ENCODE data around the gene PSMG4. TPM values are rescaled to one million over a fixed set of nuclear protein-coding genes. Genes with fewer than 3 reads are reported as not detected.

Gene PSMG4
- total RNA-seq, 2 donors from 2014 or later, result 21.8 to 29.1 TPM

DNA sequence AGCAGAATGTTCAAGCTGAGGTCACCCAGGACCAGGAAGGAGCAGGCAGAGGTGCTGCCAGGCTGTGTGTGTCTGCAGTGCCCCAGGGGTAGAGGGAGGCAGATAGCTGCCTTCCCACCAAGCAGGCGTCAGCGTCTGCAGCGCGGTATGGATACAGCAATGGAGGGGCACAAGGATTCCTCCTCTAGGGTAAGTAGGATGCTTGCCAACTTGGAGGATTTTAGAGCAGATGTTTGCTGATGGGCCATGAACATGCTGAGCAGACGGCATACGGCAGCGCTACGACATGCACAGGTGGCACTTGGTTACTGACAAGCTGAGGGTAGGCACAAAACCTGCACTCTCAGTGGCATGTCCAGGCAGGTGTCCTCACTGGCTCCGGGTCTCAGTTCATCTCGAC lies 48.1 kb downstream of the PSMG4 start:
- Mint-ChIP-seq H3K36me3 (ENCODE audit: insufficient read depth in 2 of 2) (no peaks in the 10 kb centered on the region), H3K4me3 (no peak overlapping the region), H3K9me3 (no peaks in the 10 kb centered on the region), H3K27me3 (ENCODE audit: low read depth) (no peaks in the 10 kb centered on the region), H3K27ac (no peak overlapping the region), H3K4me1 (ENCODE audit: low read depth) (no peaks in the 10 kb centered on the region)
- ATAC-seq (replicated peaks in 1 of 2), result no peak
- DNase-seq, result no peak

DNA sequence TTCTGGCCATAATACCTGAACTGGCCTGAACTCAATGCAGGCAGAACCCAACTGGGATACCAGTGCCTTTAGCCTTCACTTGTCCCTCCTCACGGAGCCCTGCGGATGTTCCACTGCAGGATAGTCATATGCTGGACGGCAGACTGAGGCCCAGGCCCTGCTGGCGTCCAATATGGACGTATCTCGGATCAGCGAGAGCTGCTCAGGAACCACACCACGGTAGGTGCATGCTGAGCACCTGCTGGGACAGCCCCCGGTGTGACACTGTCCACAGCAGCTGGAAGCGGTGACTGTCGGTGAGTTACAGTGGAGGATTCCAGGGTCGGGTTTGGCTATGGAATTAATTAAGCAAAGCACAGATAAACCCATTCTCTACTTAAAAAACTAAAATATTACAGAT lies 48.7 kb downstream of the PSMG4 start:
- no peaks in the 10 kb centered on the region for H3K36me3 Mint-ChIP-seq (ENCODE audit: insufficient read depth in 2 of 2)
- H3K4me3 Mint-ChIP-seq, result no peak overlapping the region
- no peak overlapping the region for H3K27ac Mint-ChIP-seq
- no peaks in the 10 kb centered on the region for H3K27me3 Mint-ChIP-seq (ENCODE audit: low read depth)
- no peaks in the 10 kb centered on the region for H3K9me3 Mint-ChIP-seq
- H3K4me1 Mint-ChIP-seq (ENCODE audit: low read depth), result no peaks in the 10 kb centered on the region
- DNase-seq (no peak), ATAC-seq (replicated peaks in 1 of 2) (no peak)

DNA sequence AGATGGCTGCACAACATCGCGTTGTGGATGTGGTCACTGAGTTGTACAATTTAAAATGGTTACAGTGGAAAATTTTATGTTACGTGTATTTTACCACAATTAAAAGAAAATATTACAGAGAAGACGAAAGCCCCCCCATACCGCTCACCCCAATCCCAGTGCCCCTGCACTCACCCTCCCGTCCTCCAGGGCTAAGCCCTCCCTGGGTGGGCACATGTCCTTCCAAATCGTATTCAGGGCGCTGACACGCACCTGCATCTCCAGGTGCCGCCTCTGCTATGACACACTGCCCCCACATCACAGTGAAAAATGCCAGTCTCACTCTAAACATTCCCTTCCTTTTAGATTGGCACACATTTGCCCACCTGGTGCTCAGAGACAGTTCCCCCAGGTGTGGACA lies 49.4 kb downstream of the PSMG4 start:
- no peaks in the 10 kb centered on the region for H3K36me3 Mint-ChIP-seq (ENCODE audit: insufficient read depth in 2 of 2)
- no peaks in the 10 kb centered on the region for H3K27me3 Mint-ChIP-seq (ENCODE audit: low read depth)
- no peak overlapping the region for H3K4me3 Mint-ChIP-seq
- H3K4me1 Mint-ChIP-seq (ENCODE audit: low read depth), result no peaks in the 10 kb centered on the region
- no peak overlapping the region for H3K27ac Mint-ChIP-seq
- DNase-seq (no peak), ATAC-seq (replicated peaks in 1 of 2) (no peak)
- no peaks in the 10 kb centered on the region for H3K9me3 Mint-ChIP-seq

DNA sequence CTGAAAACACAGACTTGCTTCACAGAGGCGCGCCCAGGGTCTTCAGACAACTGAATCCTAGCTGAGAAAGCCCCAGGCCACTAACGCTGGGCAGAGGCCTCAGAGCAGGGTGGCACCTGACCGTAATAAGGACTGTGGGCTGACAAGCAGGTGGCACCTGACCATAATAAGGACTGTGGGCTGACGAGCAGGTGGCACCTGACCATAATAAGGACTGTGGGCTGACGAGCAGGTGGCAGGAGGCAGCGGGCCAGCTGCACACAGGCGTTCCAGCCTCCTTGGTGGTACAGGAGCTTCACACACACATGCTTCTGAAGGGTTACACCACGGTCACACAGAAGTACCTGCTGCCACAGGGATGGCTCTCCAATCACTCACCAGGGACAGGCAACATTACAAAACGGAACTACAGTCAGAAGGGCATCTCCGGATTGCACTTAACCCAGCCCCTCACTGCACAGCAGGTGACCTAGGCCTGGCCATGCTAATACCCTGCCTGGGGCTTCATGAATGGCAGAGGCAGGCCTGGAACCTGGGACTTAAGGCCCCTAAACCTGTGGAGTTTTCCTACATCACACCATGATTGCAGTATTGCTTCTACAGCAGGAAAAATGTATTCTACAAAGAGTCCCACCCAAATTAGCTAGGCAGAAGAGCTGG lies 50.8 kb downstream of the PSMG4 start:
- DNase-seq (no peak), ATAC-seq (replicated peaks in 1 of 2) (no peak)
- H3K4me1 Mint-ChIP-seq (ENCODE audit: low read depth), result no peaks in the 10 kb centered on the region
- H3K9me3 Mint-ChIP-seq, result no peaks in the 10 kb centered on the region
- H3K27me3 Mint-ChIP-seq (ENCODE audit: low read depth), result no peaks in the 10 kb centered on the region
- H3K36me3 Mint-ChIP-seq (ENCODE audit: insufficient read depth in 2 of 2), result no peaks in the 10 kb centered on the region
- no peak overlapping the region for H3K4me3 Mint-ChIP-seq
- no peak overlapping the region for H3K27ac Mint-ChIP-seq

DNA sequence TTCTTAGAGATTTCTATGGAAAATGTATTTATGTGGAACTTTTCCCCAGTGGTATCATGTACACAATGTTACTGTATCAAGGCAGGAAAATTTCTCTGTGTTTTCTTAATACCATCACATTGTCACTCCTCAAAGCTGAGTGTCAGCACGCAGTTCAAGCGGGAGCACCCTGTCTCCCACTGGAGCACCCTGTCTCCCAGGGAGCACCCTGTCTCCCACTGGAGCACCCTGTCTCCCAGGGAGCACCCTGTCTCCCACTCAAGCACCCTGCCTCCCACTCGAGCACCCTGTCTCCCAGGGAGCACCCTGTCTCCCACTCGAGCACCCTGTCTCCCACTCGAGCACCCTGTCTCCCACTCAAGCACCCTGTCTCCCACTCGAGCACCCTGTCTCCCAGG lies 51.3 kb downstream of the PSMG4 start:
- no peaks in the 10 kb centered on the region for H3K36me3 Mint-ChIP-seq (ENCODE audit: insufficient read depth in 2 of 2)
- no peak overlapping the region for H3K4me3 Mint-ChIP-seq
- ATAC-seq (replicated peaks in 1 of 2) (no peak), DNase-seq (no peak)
- no peaks in the 10 kb centered on the region for H3K27me3 Mint-ChIP-seq (ENCODE audit: low read depth)
- no peaks in the 10 kb centered on the region for H3K9me3 Mint-ChIP-seq
- H3K4me1 Mint-ChIP-seq (ENCODE audit: low read depth), result no peaks in the 10 kb centered on the region
- H3K27ac Mint-ChIP-seq, result no peak overlapping the region

DNA sequence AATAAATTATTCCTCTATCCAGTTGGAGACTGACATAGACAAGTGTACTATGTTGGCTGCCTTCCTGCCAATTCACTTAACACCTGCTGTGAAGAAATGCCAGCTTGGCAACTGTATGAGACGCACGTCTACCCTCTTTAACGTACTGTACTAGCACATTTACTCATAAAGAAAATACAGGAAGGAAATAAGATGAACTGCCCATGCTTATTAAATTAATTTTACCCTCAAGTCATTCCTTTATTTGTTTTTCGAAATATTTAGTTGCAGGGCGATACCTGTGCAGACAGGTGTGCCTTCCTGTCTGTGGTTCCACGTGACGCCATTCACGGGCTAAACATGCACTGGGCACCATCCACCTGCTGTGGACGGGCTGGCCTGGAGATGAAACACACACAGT lies 52.0 kb downstream of the PSMG4 start:
- no peak overlapping the region for H3K4me3 Mint-ChIP-seq
- DNase-seq, result no peak
- no peaks in the 10 kb centered on the region for H3K27me3 Mint-ChIP-seq (ENCODE audit: low read depth)
- H3K9me3 Mint-ChIP-seq, result no peaks in the 10 kb centered on the region
- H3K36me3 Mint-ChIP-seq (ENCODE audit: insufficient read depth in 2 of 2), result no peaks in the 10 kb centered on the region
- no peak overlapping the region for H3K27ac Mint-ChIP-seq
- H3K4me1 Mint-ChIP-seq (ENCODE audit: low read depth), result no peaks in the 10 kb centered on the region
- no peak for ATAC-seq (replicated peaks in 1 of 2)

DNA sequence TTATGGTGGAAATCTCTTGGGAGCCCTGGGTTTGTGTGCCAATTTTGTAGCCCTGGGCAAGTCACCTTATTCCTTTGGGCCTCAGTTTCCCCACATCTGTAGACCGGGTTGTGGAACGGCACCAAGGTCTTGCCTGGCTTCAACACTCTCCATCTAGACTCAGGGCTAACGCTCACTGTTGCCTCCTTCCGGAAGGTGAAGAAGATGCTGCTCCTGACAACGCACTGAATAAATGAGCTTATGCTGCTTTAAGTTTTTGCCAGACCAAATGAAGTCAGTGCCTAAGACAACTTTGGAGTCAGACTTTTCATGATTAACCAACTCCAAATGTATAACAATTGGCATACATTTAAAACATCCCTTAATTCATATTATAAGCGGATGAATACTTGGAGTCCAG lies 53.1 kb downstream of the PSMG4 start:
- H3K4me1 Mint-ChIP-seq (ENCODE audit: low read depth), result no peaks in the 10 kb centered on the region
- no peak for DNase-seq
- no peaks in the 10 kb centered on the region for H3K36me3 Mint-ChIP-seq (ENCODE audit: insufficient read depth in 2 of 2)
- no peak for ATAC-seq (replicated peaks in 1 of 2)
- H3K27me3 Mint-ChIP-seq (ENCODE audit: low read depth), result peaks cover 2% of the 10 kb centered on the region
- H3K4me3 Mint-ChIP-seq, result no peak overlapping the region
- no peak overlapping the region for H3K27ac Mint-ChIP-seq
- no peaks in the 10 kb centered on the region for H3K9me3 Mint-ChIP-seq

DNA sequence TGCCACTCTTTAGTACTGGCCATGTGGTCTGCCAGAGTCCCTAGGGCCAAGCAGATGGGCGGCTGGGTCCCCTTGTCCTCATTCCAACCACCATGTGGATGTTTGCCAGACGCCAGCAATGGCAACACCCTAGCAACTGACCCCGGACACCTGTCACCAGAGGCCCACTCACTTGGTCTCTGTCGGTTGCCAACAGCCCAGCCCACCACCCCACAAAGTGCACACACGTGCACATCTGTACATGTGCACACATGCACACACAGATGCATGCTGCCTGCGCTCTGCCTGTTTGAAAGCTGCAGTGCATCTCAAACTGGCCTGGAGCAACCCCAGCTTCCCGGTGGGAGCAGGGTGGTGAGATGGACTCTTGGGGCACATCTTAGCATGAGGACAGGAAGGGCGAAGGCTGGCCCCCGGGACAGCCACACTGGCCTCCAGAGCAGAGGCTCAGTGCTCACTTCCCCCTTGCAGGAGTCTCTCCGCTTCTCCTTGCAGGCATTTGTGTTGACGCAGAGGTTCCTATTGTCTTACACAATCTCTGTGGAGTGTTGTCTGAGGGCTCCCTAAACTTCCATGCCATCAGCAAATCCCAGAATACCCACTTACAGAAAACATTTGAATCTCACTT lies 54.0 kb downstream of the PSMG4 start:
- DNase-seq (no peak), ATAC-seq (replicated peaks in 1 of 2) (no peak)
- Mint-ChIP-seq H3K4me3 (no peak overlapping the region), H3K36me3 (ENCODE audit: insufficient read depth in 2 of 2) (no peaks in the 10 kb centered on the region), H3K4me1 (ENCODE audit: low read depth) (peaks cover 4% of the 10 kb centered on the region), H3K27me3 (ENCODE audit: low read depth) (peaks cover 11% of the 10 kb centered on the region), H3K9me3 (no peaks in the 10 kb centered on the region), H3K27ac (no peak overlapping the region)

DNA sequence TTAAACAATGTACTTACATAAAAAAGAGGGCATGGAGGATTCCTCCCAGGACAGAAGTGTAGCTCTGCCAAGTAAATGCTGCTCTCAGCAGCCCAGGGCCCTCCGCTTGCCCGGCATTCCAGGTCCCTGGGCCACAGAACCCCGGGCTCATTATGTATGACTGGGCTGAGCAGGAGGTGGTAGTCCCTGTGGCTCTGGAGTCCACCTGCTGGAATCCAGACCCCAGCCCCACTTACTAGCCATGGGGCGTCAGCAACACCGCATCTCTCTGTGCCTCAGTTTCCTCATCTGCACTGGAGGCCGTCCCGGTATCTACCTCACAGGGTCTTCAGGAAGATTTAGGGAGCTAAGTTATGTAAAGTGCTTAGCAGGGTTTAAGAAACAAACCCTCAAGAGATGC lies 55.4 kb downstream of the PSMG4 start:
- peaks cover 14% of the 10 kb centered on the region for H3K27me3 Mint-ChIP-seq (ENCODE audit: low read depth)
- no peak overlapping the region for H3K4me3 Mint-ChIP-seq
- no peaks in the 10 kb centered on the region for H3K9me3 Mint-ChIP-seq
- ATAC-seq (replicated peaks in 1 of 2) (no peak), DNase-seq (no peak)
- no peak overlapping the region for H3K27ac Mint-ChIP-seq
- H3K4me1 Mint-ChIP-seq (ENCODE audit: low read depth), result peaks cover 19% of the 10 kb centered on the region
- H3K36me3 Mint-ChIP-seq (ENCODE audit: insufficient read depth in 2 of 2), result no peaks in the 10 kb centered on the region

DNA sequence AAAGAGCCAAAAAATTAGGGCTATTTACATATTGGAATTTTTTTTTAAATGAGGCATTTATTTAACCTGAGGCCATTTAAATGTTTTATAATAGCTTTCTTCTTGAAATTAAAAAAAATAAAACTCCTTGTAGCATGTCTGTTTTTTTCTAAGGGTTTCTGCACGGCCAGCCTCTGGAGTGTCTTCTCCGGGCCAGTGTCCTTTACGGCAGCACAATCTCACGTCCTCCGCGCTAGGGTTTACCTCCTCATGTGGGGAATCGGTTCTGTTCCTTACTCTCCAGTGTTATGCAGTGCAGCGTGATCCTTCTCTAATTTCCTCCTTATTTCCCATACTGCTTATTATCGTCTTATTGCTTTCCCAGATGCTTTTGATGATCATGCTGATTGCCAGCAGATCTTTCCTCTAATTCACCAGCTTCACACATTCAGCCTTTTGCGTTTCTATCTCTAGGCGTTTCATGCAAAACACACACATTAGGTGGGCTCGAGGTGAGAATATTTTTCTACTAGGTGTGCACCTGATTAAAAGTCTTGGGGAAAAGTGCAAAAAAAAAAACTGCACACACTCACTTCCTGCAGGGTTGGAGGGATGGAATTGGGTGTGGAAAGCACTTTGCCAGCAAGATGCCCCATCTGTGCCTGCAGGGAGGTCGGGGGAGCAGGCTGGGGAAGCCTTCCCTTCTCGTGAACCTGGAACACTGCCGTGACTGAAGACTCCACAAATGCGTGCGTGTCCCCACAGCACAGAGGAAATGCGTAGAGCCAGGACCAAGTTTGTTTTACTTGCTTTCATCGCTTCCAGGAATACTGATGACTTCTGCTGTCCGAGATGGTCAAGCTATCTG lies 56.1 kb downstream of the PSMG4 start:
- Mint-ChIP-seq H3K36me3 (ENCODE audit: insufficient read depth in 2 of 2) (no peaks in the 10 kb centered on the region), H3K27ac (no peak overlapping the region), H3K9me3 (no peaks in the 10 kb centered on the region), H3K4me1 (ENCODE audit: low read depth) (peaks cover 22% of the 10 kb centered on the region), H3K27me3 (ENCODE audit: low read depth) (peaks cover 14% of the 10 kb centered on the region), H3K4me3 (no peak overlapping the region)
- DNase-seq (no peak), ATAC-seq (replicated peaks in 1 of 2) (no peak)

DNA sequence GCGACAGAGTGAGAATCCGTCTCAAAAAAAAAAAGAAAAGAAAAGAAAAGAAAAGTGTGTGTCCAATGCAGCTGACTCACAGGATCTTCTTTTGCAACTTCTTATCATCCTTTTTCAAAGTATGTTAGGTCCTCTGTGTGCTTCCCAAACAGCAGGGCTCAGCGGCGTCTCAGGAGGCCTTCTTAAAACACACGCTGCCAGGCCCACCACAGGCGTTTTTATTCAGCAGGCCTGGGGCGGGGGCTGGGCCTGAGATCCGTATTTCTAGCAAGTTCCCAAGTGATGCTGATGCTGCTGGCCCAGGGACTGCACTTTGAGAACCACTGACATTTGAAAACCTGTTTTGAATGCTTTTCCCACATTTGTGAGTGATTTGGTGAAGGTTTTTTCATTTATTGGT lies 57.1 kb downstream of the PSMG4 start:
- H3K27me3 Mint-ChIP-seq (ENCODE audit: low read depth), result peaks cover 14% of the 10 kb centered on the region
- no peak for DNase-seq
- no peak overlapping the region for H3K27ac Mint-ChIP-seq
- no peaks in the 10 kb centered on the region for H3K9me3 Mint-ChIP-seq
- H3K4me1 Mint-ChIP-seq (ENCODE audit: low read depth), result peaks cover 22% of the 10 kb centered on the region
- H3K4me3 Mint-ChIP-seq, result no peak overlapping the region
- no peaks in the 10 kb centered on the region for H3K36me3 Mint-ChIP-seq (ENCODE audit: insufficient read depth in 2 of 2)
- no peak for ATAC-seq (replicated peaks in 1 of 2)

DNA sequence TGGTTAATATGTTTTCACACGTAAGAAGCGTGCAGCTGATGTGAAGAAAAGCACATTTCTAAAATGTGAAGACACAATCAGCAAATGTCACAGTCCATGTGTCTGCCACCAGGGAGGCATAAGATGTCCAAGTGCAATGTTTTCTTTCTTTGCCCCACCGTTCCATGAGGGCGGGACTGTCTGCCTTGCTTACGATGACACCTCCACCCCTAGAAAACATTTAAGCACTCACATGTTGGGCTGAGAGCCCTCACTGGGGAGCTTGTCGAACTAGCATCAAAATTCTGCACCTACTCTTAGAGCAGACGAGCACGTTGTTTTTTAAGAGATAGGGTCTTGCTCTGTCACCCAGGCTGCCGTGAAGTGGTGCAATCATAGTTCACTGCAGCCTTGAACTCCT lies 57.6 kb downstream of the PSMG4 start:
- Mint-ChIP-seq H3K36me3 (ENCODE audit: insufficient read depth in 2 of 2) (no peaks in the 10 kb centered on the region), H3K27me3 (ENCODE audit: low read depth) (peaks cover 14% of the 10 kb centered on the region), H3K4me1 (ENCODE audit: low read depth) (peaks cover 22% of the 10 kb centered on the region), H3K9me3 (no peaks in the 10 kb centered on the region), H3K4me3 (no peak overlapping the region), H3K27ac (no peak overlapping the region)
- ATAC-seq (replicated peaks in 1 of 2) (no peak), DNase-seq (no peak)

DNA sequence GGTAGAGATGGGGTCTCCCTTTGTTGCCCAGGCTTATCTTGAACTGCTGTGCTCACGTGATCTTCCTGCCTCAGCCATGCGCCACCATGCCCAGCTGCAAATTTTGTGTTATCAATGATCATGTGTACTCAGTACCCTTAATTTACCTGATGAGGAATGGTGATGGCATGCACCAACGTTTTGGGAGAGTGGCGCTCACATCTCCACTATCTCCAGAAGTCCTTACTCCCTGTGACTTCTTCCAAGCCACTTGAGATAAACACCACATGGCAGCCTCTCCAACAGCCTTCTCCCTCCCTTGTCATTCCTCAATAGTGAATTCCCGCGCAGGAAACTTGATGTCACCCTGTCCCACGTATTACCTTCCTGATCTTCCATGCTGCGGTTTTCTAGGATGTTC lies 58.1 kb downstream of the PSMG4 start:
- H3K4me1 Mint-ChIP-seq (ENCODE audit: low read depth), result peaks cover 22% of the 10 kb centered on the region
- no peaks in the 10 kb centered on the region for H3K36me3 Mint-ChIP-seq (ENCODE audit: insufficient read depth in 2 of 2)
- no peaks in the 10 kb centered on the region for H3K9me3 Mint-ChIP-seq
- DNase-seq (no peak), ATAC-seq (replicated peaks in 1 of 2) (no peak)
- H3K27me3 Mint-ChIP-seq (ENCODE audit: low read depth), result peaks cover 14% of the 10 kb centered on the region
- H3K4me3 Mint-ChIP-seq, result no peak overlapping the region
- H3K27ac Mint-ChIP-seq, result no peak overlapping the region

Measured in activated T-cell treated with anti-CD3 and anti-CD28 coated beads, Interleukin-2, amount 50 U/mL, for 72 hours (primary cell).